DOHH2 (cell line): Measurements from ENCODE around the gene C12orf54.
"Not testable (repeated sequence)": the region's sequence is repeated elsewhere in the genome, so short reads cannot be mapped to it uniquely, and the experiment has no call there.

Experiments used
- H3F3A ChIP-seq: fragments of 200-600 bp; sonication (generic), shearing (Covaris generic); 2 replicates; pipeline ENCODE4 v1.6.0; 2016; ENCODE audit warnings: antibody characterized with exemption, mild to moderate bottlenecking; ENCODE audit not compliant: control insufficient read depth, insufficient read depth
- H3K27ac ChIP-seq: fragments of 200-600 bp; sonication (generic); 2 replicates; pipeline ENCODE4 v1.5.1; 2014; ENCODE audit warnings: low read depth, mild to moderate bottlenecking, low read length, moderate library complexity
- H3K27me3 ChIP-seq: fragments of 200-600 bp; sonication (generic); 2 replicates; pipeline ENCODE4 v1.6.1; 2014; ENCODE audit warnings: mild to moderate bottlenecking, low read length, mixed read lengths; ENCODE audit not compliant: control insufficient read depth
- H3K36me3 ChIP-seq: fragments of 200-600 bp; sonication (generic); 2 replicates; pipeline ENCODE4 v1.6.1; 2014; ENCODE audit warnings: mild to moderate bottlenecking, low read length, moderate library complexity, mixed read lengths; ENCODE audit not compliant: control insufficient read depth
- H3K4me1 ChIP-seq: fragments of 200-600 bp; sonication (generic); 2 replicates; pipeline ENCODE4 v1.6.1; 2014; ENCODE audit warnings: mild to moderate bottlenecking, low read length, mixed read lengths; ENCODE audit not compliant: control insufficient read depth
- H3K4me2 ChIP-seq: fragments of 200-600 bp; sonication (generic); 2 replicates; pipeline ENCODE4 v1.6.0; 2014; ENCODE audit warnings: mild to moderate bottlenecking, low read length, moderate library complexity
- H3K4me3 ChIP-seq: fragments of 200-600 bp; sonication (generic); 2 replicates; pipeline ENCODE4 v1.5.1; 2014; ENCODE audit warnings: mild to moderate bottlenecking, low read length, mixed read lengths
- H3K79me2 ChIP-seq: fragments of 200-600 bp; sonication (generic); 2 replicates; pipeline ENCODE4 v1.6.1; 2014; ENCODE audit warnings: mild to moderate bottlenecking, low read length, mixed read lengths; ENCODE audit not compliant: control insufficient read depth
- H3K9me2 ChIP-seq: fragments of 200-600 bp; sonication (generic); replicated peaks from 2 replicates; pipeline ENCODE4 v1.6.1; 2014; ENCODE audit warnings: mild to moderate bottlenecking, low read length, mixed read lengths; ENCODE audit not compliant: control insufficient read depth
- H3K9me3 ChIP-seq: fragments of 200-600 bp; sonication (generic); 2 replicates; pipeline ENCODE4 v1.6.1; 2014; ENCODE audit warnings: antibody characterized with exemption, low read length, mixed read lengths; ENCODE audit not compliant: control insufficient read depth, insufficient read depth
- H4K20me1 ChIP-seq: fragments of 200-600 bp; sonication (generic); 2 replicates; pipeline ENCODE4 v1.6.0; 2014; ENCODE audit warnings: low read depth, mild to moderate bottlenecking, antibody characterized with exemption, low read length, moderate library complexity; ENCODE audit not compliant: control insufficient read depth, insufficient read depth
- EZH2phosphoT487 ChIP-seq: fragments of 200-600 bp; sonication (generic); IDR thresholded peaks from 2 replicates; pipeline ENCODE4 v1.6.1; 2017; ENCODE audit warnings: borderline replicate concordance, mild to moderate bottlenecking, antibody characterized with exemption, low read length, moderate library complexity, mixed read lengths
- TF ChIP-seq, protein P1 (sequence below): fragments of 200-600 bp; sonication (generic); IDR thresholded peaks from one replicate; pipeline ENCODE4 v1.5.1; 2014; ENCODE audit warnings: antibody characterized with exemption, mild to moderate bottlenecking, low read depth, low read length; ENCODE audit not compliant: poor library complexity, severe bottlenecking

C12orf54 gene

DNA sequence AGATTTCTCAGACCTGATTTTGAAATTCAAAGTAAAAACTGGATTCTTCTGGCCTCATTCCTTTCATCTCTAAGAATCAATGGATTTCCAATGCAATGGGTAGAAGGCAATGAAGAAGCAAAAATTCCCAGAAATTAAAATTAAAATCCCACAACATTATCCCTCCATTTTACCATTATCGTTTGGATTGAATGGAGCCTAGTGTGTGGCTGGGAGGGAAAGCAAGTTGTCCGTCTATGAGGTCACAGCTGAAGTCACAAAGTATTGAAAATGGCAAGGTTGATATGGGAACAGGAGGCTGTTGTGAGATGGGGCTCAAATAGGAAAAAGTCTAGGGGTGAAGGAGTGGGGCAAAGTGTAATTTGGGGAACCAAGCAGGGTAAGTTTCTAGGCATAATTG is at the start of gene C12orf54:
TSS of gene C12orf54 (plus strand) at position 301 of the 400 bp plus-strand sequence. CDS start 799 bp downstream, outside the sequence.
- no peaks in the 10 kb centered on the region for H3F3A ChIP-seq
- H3K4me2 ChIP-seq: no peak within 1 kb of the TSS
- no peaks in the 10 kb centered on the region for H3K4me1 ChIP-seq
- H3K4me3 ChIP-seq: no peak within 1 kb of the TSS
- no peaks in the 10 kb centered on the region for H4K20me1 ChIP-seq
- no peak within 1 kb of the TSS for H3K27ac ChIP-seq
- no peaks in the 10 kb centered on the region for H3K36me3 ChIP-seq
- TF ChIP-seq EZH2phosphoT487: no peak
- TF ChIP-seq, protein P1, sequence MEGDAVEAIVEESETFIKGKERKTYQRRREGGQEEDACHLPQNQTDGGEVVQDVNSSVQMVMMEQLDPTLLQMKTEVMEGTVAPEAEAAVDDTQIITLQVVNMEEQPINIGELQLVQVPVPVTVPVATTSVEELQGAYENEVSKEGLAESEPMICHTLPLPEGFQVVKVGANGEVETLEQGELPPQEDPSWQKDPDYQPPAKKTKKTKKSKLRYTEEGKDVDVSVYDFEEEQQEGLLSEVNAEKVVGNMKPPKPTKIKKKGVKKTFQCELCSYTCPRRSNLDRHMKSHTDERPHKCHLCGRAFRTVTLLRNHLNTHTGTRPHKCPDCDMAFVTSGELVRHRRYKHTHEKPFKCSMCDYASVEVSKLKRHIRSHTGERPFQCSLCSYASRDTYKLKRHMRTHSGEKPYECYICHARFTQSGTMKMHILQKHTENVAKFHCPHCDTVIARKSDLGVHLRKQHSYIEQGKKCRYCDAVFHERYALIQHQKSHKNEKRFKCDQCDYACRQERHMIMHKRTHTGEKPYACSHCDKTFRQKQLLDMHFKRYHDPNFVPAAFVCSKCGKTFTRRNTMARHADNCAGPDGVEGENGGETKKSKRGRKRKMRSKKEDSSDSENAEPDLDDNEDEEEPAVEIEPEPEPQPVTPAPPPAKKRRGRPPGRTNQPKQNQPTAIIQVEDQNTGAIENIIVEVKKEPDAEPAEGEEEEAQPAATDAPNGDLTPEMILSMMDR: no peak
- H3K9me3 ChIP-seq: no peaks in the 10 kb centered on the region
- H3K79me2 ChIP-seq: no peaks in the 10 kb centered on the region
- H3K27me3 ChIP-seq: peaks cover 3% of the 10 kb centered on the region; the same call in 1 of the 2 replicates
- no peaks in the 10 kb centered on the region for H3K9me2 ChIP-seq

DNA sequence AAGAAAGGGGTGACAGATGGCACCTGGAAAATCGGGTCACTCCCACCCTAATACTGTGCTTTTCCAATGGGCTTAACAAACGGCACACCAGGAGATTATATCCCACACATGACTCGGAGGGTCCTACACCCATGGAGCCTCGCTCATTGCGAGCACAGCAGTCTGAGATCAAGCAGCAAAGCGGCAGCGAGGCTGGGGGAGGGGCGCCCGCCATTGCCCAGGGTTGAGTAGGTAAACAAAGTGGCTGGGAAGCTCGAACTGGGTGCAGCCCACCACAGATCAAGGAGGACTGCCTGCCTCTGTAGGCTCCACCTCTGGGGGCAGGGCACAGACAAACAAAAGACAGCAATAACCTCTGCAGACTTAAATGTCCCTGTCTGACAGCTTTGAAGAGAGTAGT is 48.3 kb upstream of the C12orf54 start:
- not testable (repeated sequence) for H3K4me2 ChIP-seq, H3F3A ChIP-seq, H3K4me3 ChIP-seq, H3K36me3 ChIP-seq, H3K79me2 ChIP-seq, H3K27me3 ChIP-seq, H3K9me2 ChIP-seq, H3K9me3 ChIP-seq, H3K4me1 ChIP-seq, H3K27ac ChIP-seq, H4K20me1 ChIP-seq

DNA sequence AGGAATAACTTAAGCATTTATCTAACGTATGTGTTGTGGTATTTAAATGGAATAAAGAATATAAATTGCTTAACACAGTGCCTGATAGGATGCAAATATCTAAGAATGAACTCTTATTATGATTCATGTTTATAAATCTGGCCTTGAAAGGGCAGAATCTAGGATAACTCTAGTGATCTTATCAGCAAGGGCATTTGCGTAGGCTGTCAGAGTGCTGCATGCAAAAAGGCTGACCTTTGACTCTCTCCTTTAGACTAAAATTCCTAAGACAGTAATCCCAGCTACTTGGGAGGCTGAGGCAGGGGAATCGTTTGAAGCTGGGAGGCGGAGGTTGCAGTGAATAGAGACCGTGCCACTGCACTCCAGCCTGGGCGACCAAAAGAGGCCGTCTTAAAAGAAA is 41.2 kb upstream of the C12orf54 start:
- no peaks in the 10 kb centered on the region for H3K9me3 ChIP-seq
- no peaks in the 10 kb centered on the region for H3K4me1 ChIP-seq
- H3K4me2 ChIP-seq: no peak overlapping the region
- H3K79me2 ChIP-seq: no peaks in the 10 kb centered on the region
- H3F3A ChIP-seq: no peaks in the 10 kb centered on the region
- TF ChIP-seq, protein P1: no peak
- no peak overlapping the region for H3K27ac ChIP-seq
- H3K27me3 ChIP-seq: peaks cover 7% of the 10 kb centered on the region; the same call in 1 of the 2 replicates
- no peak overlapping the region for H3K4me3 ChIP-seq
- H3K36me3 ChIP-seq: no peaks in the 10 kb centered on the region
- no peaks in the 10 kb centered on the region for H4K20me1 ChIP-seq
- H3K9me2 ChIP-seq: no peaks in the 10 kb centered on the region

DNA sequence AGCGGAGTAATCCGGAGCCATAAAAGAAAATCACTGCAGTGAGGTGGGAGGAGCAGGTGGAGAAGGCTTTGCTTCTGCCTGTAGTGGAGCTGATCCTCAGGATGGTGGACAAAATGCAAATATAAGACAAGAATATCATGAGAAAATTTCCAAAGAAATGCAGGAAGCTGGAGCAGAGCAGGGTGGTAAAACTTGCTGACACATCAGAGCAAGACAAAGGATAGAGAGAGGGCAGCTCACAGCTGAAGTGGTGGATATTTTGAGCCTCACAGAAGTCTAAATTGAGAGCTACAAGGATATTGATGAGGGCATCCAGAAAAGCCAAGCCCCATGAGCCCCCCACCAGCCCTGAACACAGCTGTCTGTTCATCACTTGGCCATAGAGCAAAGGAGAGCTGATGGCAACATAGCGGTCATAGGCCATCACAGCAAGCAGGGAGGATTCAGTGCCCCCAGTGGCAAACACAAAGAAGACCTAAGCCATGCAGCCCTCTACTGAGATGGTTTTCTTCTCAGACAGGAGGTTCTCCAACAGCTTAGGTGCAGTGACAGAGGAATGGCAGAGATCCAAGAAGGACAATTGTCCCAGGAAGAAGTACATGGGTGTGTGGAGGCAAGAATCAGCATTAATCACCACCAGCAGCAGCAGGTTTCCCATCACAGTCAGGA is 40.0 kb upstream of the C12orf54 start:
- TF ChIP-seq, protein P1: no peak
- TF ChIP-seq EZH2phosphoT487: no peak
- H3K4me1 ChIP-seq: no peaks in the 10 kb centered on the region

More for the DNA sequence above, 40.0 kb upstream of the C12orf54 start:
- H3K27ac ChIP-seq: no peak overlapping the region
- H3K79me2 ChIP-seq: no peaks in the 10 kb centered on the region
- H3K4me3 ChIP-seq: no peak overlapping the region
- H3F3A ChIP-seq: no peaks in the 10 kb centered on the region
- peaks cover 9% of the 10 kb centered on the region; the same call in 1 of the 2 replicates for H3K27me3 ChIP-seq
- no peaks in the 10 kb centered on the region for H3K9me3 ChIP-seq
- no peaks in the 10 kb centered on the region for H3K36me3 ChIP-seq
- no peaks in the 10 kb centered on the region for H3K9me2 ChIP-seq
- no peak overlapping the region for H3K4me2 ChIP-seq
- H4K20me1 ChIP-seq: no peaks in the 10 kb centered on the region
